OCI-LY3 (cell line): Measurements from ENCODE around the gene TP53I11.

Experiments used
- EZH2phosphoT487 ChIP-seq: fragments of 200-600 bp; shearing (Covaris generic); IDR thresholded peaks from 2 replicates; pipeline ENCODE4 v1.6.1; 2018; ENCODE audit warnings: antibody characterized with exemption, mixed run types, low read depth
- TF ChIP-seq, protein P1 (sequence below): fragments of 200-600, 300-600 bp; sonication (generic); IDR thresholded peaks from 2 replicates; pipeline ENCODE4 v1.5.1; 2014; ENCODE audit warnings: antibody characterized with exemption, low read length, low read depth

DNA sequence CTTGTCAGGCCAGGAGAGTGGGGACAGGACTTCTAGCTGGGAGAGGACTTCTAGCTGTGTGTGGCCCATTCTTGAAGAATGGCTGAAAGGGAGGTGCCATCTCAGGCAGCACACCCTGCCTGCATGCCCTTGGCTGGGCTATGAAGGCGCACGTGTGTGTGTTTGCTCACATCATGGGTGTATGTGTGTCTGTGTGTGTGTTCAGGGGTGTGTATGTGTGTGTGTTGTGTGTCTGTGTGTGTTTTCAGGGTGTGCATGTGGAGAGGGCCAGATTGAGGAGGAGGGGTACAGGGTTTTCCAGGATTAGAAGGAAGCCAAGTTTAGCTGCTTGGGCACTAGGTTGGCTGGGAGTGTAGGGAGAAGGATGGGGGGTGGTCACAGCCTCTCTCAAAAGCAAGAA, 16.6 kb downstream of the TP53I11 start:
- TF ChIP-seq, protein P1, sequence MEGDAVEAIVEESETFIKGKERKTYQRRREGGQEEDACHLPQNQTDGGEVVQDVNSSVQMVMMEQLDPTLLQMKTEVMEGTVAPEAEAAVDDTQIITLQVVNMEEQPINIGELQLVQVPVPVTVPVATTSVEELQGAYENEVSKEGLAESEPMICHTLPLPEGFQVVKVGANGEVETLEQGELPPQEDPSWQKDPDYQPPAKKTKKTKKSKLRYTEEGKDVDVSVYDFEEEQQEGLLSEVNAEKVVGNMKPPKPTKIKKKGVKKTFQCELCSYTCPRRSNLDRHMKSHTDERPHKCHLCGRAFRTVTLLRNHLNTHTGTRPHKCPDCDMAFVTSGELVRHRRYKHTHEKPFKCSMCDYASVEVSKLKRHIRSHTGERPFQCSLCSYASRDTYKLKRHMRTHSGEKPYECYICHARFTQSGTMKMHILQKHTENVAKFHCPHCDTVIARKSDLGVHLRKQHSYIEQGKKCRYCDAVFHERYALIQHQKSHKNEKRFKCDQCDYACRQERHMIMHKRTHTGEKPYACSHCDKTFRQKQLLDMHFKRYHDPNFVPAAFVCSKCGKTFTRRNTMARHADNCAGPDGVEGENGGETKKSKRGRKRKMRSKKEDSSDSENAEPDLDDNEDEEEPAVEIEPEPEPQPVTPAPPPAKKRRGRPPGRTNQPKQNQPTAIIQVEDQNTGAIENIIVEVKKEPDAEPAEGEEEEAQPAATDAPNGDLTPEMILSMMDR: no peak
- no peak for TF ChIP-seq EZH2phosphoT487
